Activated naive CD4-positive, alpha-beta T cell treated with anti-CD3 and anti-CD28 coated beads, Interleukin-2, amount 50 U/mL, for 24 hours (primary cell): Measurements from ENCODE around the gene SND1.

Experiments used
- H3K27ac Mint-ChIP-seq: one replicate; pipeline ENCODE4 v1.8.0; 2021; ENCODE audit warnings: mild to moderate bottlenecking, mixed read lengths
- H3K27me3 Mint-ChIP-seq: one replicate; pipeline ENCODE4 v1.8.0; 2021; ENCODE audit warnings: mixed read lengths
- H3K36me3 Mint-ChIP-seq: one replicate; pipeline ENCODE4 v1.8.0; 2021; ENCODE audit warnings: mixed read lengths
- H3K4me1 Mint-ChIP-seq: one replicate; pipeline ENCODE4 v1.8.0; 2021; ENCODE audit warnings: mixed read lengths
- H3K4me3 Mint-ChIP-seq: one replicate; pipeline ENCODE4 v1.8.0; 2021; ENCODE audit warnings: mild to moderate bottlenecking, mixed read lengths
- H3K9me3 Mint-ChIP-seq: one replicate; pipeline ENCODE4 v1.8.0; 2021; ENCODE audit warnings: mixed read lengths

Gene SND1

DNA sequence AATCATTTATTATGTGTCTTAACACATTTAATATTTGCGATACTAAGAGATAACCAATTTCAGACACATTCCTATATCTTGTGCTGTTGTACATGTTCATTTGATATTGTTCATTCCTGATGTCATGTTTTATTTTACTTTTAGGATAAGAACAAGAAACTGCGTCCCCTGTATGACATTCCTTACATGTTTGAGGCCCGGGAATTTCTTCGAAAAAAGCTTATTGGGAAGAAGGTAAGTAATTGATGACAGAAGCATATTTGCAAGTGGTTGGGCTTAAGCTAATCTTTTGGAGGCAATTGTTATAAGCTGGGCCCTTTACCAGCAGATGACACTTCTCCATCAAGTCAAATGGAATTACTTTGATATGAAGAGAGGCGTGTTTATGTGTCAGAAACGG, 155.3 kb downstream of the SND1 start:
- peaks cover 20% of the 10 kb centered on the region for H3K36me3 Mint-ChIP-seq
- H3K27me3 Mint-ChIP-seq = no peaks in the 10 kb centered on the region
- no peak overlapping the region for H3K27ac Mint-ChIP-seq
- no peaks in the 10 kb centered on the region for H3K9me3 Mint-ChIP-seq
- no peak overlapping the region for H3K4me3 Mint-ChIP-seq
- peaks cover 14% of the 10 kb centered on the region for H3K4me1 Mint-ChIP-seq

DNA sequence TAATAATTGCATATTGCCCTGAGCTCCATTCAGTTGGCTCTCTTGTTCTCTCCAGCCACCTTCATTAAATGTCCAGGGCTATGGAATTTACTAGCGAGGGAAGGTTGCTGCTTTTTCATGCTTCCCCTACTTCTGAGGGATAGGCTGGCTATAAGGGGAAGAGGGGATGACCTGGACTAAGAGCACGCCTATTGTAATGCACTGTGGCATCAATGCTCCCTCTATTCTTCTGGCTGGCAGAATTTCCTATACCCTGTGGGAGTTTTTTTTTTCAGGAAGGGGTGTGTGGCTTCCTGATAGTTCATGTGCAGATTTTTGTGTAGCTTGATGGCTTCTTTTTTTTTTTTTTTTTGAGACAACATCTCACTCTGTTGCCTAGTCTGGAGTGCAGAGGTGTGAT, 155.8 kb downstream of the SND1 start:
- peaks cover 19% of the 10 kb centered on the region for H3K4me1 Mint-ChIP-seq
- no peak overlapping the region for H3K27ac Mint-ChIP-seq
- H3K27me3 Mint-ChIP-seq = no peaks in the 10 kb centered on the region
- H3K4me3 Mint-ChIP-seq = no peak overlapping the region
- no peaks in the 10 kb centered on the region for H3K9me3 Mint-ChIP-seq
- H3K36me3 Mint-ChIP-seq = peaks cover 20% of the 10 kb centered on the region

DNA sequence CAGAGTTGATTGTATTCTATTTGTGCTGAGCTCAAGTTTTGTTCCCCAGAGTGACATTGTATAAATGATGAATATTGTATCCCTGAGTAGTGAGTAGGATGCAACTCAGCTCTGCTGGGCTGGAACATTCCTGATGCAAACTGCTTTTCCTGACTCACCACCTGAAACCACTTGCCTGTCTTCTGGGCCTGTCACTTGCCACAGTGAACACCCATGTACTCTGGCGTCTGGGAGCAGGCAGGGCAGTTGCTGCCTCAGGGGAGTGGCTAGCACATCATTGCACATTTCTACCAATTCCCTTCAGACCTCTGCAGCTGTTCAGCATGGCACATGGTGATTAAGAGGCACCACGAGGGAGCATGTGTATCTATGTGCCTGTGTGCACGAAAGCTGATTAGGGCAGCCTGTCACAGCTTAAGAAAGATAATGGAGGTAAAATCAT, 157.3 kb downstream of the SND1 start:
- H3K36me3 Mint-ChIP-seq = peaks cover 26% of the 10 kb centered on the region
- no peak overlapping the region for H3K4me3 Mint-ChIP-seq
- H3K9me3 Mint-ChIP-seq = no peaks in the 10 kb centered on the region
- H3K27me3 Mint-ChIP-seq = no peaks in the 10 kb centered on the region
- H3K27ac Mint-ChIP-seq = no peak overlapping the region
- peaks cover 24% of the 10 kb centered on the region for H3K4me1 Mint-ChIP-seq

DNA sequence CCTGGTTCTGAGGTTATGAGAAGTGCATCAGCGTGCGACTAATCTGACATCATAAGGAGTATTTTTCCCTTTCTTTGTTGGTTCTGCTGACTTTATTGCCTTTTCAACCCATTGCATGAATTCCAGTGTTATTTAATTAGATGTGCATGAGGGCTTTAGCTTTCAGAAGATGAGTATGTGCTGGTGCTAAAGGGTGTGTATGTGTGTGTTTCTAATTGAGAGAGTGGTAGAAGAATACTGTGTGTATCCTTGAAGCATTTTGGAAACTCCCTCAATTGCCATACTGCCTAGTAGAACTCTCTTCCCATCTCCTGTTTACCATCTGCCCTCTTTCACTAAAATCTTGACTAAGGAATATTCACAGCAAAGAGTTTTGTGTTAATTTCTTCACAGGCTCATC, 158.1 kb downstream of the SND1 start:
- Mint-ChIP-seq H3K27ac (no peak overlapping the region), H3K4me3 (no peak overlapping the region), H3K9me3 (no peaks in the 10 kb centered on the region), H3K27me3 (no peaks in the 10 kb centered on the region), H3K36me3 (peaks cover 28% of the 10 kb centered on the region), H3K4me1 (peaks cover 26% of the 10 kb centered on the region)

DNA sequence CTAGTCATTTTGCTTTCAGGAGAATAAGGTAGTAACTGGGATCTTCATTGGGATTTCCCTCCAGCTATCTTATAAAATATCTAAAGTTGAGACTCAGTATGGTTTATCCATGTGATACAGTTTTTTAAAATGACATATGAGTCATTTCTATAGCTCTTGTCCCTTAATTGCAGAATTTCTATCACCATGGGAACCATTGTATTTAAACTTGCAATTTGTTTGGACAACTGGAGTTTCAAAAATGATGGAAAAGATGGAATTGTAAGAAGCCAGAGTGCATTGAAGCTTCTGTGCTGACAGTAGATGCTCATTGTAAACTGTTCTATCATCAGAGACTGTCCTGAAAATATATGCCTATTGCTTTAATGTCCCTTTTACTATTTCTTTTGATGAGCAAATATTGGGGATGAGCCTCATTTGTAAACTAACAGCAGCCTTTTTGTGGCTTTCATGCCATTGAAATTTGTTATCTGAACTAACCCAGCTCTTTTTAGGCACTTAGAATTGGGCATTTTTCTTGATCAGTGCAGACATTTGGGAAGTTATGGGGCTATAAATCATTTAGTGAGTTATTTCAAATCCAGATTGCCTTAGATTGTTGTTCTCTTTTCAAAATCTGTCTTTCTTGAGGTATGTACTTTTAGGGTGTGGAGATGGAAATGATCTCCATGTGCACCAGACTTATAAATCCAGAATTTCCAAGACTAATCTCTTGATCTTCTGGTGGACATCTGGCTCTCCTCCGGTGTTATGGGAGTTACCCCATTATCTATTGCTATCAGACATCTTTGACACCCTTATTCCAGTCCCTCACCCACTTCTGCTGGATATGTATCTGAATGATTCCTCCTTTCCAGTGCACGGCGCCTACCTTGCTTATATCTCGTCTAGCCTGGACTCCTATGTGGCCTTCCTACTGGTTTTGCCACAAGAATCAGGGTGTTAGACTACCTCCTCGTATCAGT, 159.0 kb downstream of the SND1 start:
- no peak overlapping the region for H3K4me3 Mint-ChIP-seq
- peaks cover 26% of the 10 kb centered on the region for H3K36me3 Mint-ChIP-seq
- H3K9me3 Mint-ChIP-seq = no peaks in the 10 kb centered on the region
- H3K27ac Mint-ChIP-seq = no peak overlapping the region
- H3K4me1 Mint-ChIP-seq = peaks cover 32% of the 10 kb centered on the region
- no peaks in the 10 kb centered on the region for H3K27me3 Mint-ChIP-seq

DNA sequence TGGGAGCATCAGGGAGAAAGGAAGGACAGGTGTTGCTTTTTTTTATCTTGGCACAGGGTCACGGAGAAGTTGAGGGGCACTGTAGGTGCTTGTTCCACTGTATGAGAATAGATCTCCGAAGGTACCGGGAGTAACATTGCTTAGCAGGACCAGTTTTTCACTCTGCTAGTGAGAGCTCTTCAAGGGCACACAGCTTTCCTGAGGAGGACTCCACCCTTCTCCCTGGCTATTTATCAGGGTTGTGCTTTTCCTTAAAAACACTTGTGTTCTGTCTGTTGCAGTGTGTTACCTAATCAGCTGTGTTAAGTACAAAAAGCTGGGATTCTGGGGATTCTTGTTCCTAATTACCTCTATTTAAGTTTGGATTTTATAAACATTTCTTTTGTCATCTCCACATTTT, 160.5 kb downstream of the SND1 start:
- Mint-ChIP-seq H3K9me3 (no peaks in the 10 kb centered on the region), H3K36me3 (peaks cover 24% of the 10 kb centered on the region), H3K27me3 (no peaks in the 10 kb centered on the region), H3K4me1 (peaks cover 36% of the 10 kb centered on the region), H3K4me3 (no peak overlapping the region), H3K27ac (no peak overlapping the region)

DNA sequence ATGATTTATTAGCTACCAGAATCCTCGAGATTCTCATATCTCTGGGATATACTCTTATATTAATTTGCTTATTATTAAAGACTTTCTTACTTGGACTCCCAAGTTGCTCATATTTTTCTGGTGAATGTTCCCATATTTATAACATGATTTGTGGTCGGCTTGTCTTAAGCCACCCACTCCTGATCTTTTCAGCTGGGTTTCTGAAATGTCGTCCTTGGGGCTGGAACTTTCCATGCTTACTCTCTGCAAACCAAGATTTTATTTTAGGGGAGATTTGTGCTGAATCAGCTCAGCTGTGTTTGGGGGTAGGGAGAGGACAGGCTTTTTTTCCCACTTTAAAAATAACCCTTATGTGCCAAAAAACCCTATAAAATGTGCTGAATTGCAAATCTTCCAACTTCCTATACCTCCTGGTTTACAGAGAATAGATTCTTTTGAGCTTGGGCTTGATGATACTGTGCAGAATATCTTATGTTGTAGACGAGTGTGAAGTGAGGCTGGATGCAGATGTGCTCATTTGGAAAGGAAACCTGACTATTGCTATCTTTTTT, 162.1 kb downstream of the SND1 start:
- peaks cover 24% of the 10 kb centered on the region for H3K36me3 Mint-ChIP-seq
- no peak overlapping the region for H3K4me3 Mint-ChIP-seq
- no peak overlapping the region for H3K27ac Mint-ChIP-seq
- H3K4me1 Mint-ChIP-seq = peaks cover 51% of the 10 kb centered on the region
- no peaks in the 10 kb centered on the region for H3K27me3 Mint-ChIP-seq
- no peaks in the 10 kb centered on the region for H3K9me3 Mint-ChIP-seq

DNA sequence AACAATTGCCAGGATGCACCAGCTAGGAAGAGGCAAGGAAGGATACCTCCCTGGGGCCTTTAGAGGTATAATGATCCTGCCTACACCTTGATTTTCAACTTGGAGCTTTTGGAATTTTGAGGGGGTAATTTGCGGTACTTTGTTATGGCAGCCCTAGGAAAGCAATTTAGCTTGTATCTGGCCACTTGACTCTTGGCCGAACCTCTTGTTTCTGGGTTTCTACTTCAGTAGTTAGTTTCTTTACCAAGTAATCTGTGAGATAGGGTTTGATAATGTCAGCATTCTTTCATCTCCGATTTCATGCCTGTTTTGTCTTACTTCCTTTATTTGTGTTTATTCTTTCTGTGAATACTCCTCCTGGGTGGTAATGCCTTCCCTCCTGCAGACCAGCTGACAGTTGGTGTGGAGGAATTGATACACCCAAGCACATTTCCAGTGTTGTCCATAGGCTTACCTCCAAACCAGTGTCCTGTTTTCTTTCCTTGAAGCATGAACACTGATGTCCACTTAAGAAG, 163.7 kb downstream of the SND1 start:
- Mint-ChIP-seq H3K27ac (no peak overlapping the region), H3K4me1 (peaks cover 64% of the 10 kb centered on the region), H3K36me3 (peaks cover 19% of the 10 kb centered on the region), H3K4me3 (no peak overlapping the region), H3K27me3 (no peaks in the 10 kb centered on the region), H3K9me3 (no peaks in the 10 kb centered on the region)

DNA sequence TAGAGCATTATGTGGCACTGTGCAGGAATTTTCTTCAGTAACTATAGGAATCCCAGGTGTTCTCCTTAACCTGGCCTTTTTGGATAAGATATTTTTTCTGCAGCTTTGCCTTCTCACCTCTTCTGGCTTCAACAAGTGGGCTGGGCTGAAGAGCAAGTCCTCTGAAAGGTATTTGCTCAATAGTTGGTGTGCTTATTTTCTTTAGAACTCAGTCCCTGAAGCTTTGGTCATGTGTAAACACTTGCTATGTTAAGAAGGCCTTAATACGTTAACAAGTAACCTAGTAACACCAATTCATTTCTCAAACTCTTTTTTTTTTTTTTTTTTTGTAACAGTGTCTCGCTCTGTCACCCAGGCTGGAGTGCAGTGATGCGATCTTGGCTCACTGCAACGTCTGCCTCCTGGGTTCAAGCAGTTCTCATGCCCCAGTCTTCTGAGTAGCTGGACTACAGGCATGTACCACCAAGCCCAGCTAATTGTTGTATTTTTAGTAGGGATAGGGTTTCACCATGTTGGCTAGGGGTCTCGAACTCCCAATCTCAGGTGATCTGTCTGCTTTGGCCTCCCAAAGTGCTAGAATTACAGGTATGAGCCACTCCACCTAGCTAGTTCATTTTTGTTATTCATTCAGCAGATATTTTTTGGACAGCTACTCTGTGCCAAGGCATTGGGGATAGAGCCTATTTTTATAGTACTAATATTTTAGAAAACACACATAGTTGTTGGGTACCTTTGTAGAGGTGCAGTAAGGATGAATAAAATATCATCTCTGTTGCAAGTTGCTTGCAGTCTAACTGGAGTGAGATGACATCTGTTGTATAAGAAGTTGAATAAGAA, 164.6 kb downstream of the SND1 start:
- H3K27ac Mint-ChIP-seq = no peak overlapping the region

DNA sequence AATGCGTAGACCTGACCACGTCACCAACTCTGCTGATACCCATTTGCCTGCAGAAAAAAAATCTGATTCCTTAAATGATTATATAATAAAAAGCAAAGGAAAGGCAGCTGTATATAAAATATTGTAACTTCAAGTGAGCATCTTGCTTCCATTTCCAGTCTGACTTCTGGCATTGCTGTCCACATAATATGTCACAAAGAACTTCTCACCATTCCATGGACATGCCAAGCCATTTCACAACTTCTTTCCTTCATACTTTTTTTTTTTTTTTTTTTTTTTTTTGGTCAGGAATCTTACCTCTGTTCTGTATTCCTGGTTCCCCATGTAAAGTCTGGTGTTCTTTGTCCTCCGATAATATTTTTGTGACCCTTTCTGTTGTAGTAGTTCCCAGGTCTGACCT, 165.5 kb downstream of the SND1 start:
- peaks cover 61% of the 10 kb centered on the region for H3K4me1 Mint-ChIP-seq
- H3K36me3 Mint-ChIP-seq = peaks cover 14% of the 10 kb centered on the region
- no peaks in the 10 kb centered on the region for H3K27me3 Mint-ChIP-seq
- no peak overlapping the region for H3K27ac Mint-ChIP-seq
- no peaks in the 10 kb centered on the region for H3K9me3 Mint-ChIP-seq
- no peak overlapping the region for H3K4me3 Mint-ChIP-seq

More for the DNA sequence above, 164.6 kb downstream of the SND1 start:
- Mint-ChIP-seq H3K9me3 (no peaks in the 10 kb centered on the region), H3K4me3 (no peak overlapping the region), H3K27me3 (no peaks in the 10 kb centered on the region), H3K4me1 (peaks cover 65% of the 10 kb centered on the region), H3K36me3 (peaks cover 14% of the 10 kb centered on the region)

DNA sequence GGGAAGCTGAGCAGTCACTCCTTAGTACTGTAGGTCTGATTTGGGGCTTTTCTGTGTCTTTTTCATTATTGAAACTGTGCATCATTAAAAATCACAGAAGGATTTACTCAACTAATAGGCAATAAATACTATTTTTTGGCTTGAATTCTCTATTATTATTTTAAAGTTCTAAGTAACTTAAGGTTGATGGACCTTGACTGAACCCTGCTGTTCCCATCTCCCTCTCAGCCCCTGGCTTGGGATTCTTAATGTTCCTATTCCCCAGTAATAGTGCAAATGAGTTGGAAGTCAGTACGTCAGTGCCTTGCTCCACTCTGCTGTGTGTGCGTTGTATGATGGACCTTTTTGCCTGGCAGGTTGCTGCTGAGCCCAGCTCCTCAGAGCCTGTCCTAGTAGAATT, 166.3 kb downstream of the SND1 start:
- Mint-ChIP-seq H3K9me3 (no peaks in the 10 kb centered on the region), H3K36me3 (peaks cover 10% of the 10 kb centered on the region), H3K27me3 (no peaks in the 10 kb centered on the region), H3K4me3 (no peak overlapping the region), H3K27ac (no peak overlapping the region), H3K4me1 (peaks cover 60% of the 10 kb centered on the region)

DNA sequence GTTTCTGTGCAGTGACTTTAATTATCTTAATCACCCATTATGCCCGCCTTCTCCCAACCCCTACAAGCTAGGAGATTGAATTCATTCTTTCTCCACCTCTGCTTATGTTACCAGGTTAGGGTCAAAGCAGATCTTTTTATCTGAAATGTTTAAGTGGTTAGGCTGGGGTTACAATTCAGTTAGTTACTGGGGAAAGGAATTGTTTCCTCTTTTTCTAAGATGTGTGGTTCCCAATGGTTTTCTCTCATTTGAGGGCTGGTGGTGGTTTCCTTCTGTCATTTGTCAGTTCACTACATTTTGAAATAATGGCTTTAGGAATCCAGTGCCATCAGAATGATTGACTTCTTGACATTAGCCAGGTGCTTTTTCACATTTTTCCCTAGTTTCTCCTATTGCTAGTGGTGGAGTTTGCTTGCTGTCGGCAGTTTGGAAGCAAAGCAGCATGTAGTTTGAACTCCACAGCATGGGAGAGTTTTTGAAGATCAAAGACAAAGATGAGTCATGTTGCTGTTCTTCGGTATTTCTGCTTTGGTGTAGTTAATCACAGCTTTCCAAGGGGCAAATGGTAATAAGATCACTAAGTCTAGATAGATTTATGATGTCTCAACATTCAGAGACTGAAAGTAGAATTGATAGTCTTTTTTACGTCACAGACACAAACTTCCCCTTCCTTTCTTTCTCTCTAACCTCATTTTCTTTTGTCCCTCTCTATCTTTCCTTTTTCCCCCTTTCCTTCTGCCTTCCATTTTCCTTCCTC, 168.2 kb downstream of the SND1 start:
- Mint-ChIP-seq H3K36me3 (peaks cover 11% of the 10 kb centered on the region), H3K4me3 (peak overlapping the region; percentile 5), H3K27ac (peak overlapping the region; percentile 43), H3K9me3 (no peaks in the 10 kb centered on the region), H3K4me1 (peaks cover 62% of the 10 kb centered on the region), H3K27me3 (no peaks in the 10 kb centered on the region)

DNA sequence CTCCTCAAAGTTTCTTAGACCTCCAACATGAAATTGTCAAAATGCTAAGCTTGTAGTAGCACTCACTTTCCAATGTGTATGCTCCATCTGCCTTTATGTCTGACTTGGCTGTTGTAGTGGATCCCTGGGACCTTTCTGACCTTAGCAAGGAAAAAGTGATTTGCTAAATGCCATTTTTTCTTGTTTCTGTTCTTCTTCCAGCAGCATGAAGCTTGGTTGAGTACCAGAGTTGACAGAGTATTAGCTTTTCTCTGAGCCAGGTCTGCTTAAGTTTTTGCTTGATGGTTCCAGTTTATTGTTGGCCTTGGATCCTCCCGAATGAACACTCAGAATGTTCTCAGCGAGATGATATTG, 168.7 kb downstream of the SND1 start:
- Mint-ChIP-seq H3K4me3 (peak overlapping the region; percentile 5), H3K27ac (peak overlapping the region; percentile 43), H3K4me1 (peaks cover 59% of the 10 kb centered on the region), H3K9me3 (no peaks in the 10 kb centered on the region), H3K36me3 (peaks cover 11% of the 10 kb centered on the region), H3K27me3 (no peaks in the 10 kb centered on the region)

DNA sequence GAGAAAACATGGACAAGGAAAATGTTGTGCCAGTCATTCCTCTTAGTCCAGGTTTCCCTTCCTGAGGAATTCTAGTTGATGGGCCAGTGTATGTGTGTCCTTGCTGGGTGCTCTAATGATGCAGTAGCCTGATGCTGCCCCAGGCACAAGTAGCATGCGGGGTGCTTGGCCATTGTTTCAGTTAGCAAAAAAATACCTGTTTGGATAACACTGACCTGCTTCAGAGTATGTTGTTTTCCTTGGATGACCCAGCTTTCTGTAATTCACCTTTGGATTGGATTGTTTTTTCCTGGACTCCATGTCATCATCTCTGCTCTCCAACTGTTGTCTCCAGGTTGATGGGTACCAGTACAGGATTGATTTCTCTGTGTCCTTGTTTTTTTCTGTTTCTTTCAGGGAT, 169.2 kb downstream of the SND1 start:
- H3K27ac Mint-ChIP-seq = no peak overlapping the region
- H3K36me3 Mint-ChIP-seq = peaks cover 7% of the 10 kb centered on the region
- H3K4me3 Mint-ChIP-seq = no peak overlapping the region
- H3K9me3 Mint-ChIP-seq = no peaks in the 10 kb centered on the region
- peaks cover 55% of the 10 kb centered on the region for H3K4me1 Mint-ChIP-seq
- H3K27me3 Mint-ChIP-seq = no peaks in the 10 kb centered on the region
